GM19043 (cell line): ENCODE data around the gene RHBDL1.

Experiments used
- ATAC-seq: cut with Tn5 transposase; IDR thresholded peaks from one replicate; pipeline ENCODE4 v1.9.1; 2021; ENCODE audit warnings: low read depth; ENCODE audit not compliant: unreplicated experiment

RHBDL1 gene

DNA sequence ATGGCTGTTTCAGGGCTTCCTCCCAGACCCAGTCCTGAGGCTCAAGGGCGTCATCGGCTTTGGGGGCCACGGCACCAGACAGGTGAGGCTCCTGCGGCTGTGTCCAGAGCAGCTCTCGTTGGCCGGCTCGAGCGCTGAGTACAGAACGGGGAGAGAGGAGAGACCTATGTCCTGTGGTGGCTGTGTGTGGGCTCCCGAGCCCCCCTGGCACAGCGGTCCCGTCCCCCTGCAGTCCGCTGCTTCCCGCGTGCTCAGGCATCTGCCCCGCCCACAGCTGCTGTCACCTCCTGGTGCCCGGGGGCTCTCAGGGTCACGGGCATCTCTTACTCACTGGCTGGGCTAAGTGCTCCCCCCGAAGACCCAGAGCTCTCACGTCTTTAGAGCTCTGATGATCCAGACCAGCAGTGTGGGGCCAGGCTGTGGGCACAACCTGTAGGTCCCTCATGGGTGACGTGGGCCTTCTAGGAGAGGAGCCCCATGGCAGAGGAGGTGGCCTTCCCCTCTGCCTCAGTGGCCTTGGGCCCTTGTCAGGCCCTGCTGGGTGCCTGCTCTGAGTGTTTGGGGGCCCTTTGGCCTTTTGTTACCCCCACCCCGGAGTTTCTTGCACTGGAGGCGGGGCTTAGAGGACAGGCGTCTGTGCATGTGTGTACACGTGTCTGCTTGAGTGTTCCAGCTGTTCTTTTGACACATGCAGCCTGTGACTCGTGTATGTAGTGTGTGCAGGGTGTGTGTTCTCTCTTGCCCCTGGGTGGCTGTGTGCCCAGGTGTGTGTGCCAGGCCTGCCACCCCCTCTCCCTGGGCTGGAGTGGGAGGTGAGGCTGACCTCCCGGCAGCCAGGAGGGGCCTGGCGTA, 22.8 kb upstream of the RHBDL1 start:
- no peak for ATAC-seq

DNA sequence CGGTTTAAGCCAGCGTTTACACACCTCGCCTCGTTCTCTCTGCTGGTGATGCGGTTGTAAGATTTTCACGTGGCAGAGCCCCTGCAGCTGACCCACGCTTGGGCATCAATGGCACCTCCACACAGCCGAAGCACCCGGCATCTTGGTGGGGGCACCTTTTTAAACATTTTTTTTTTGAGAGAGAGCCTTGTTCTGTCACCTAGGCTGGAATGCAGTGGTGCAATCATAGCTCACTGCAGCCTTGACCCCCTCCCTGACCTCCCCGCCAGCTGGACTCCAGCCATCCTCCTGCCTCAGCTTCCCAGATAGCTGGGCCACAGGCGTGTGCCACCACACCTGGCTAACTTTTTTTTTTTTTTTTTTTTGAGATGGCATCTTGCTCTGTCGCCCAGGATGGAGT, 21.4 kb upstream of the RHBDL1 start:
- no peak for ATAC-seq

DNA sequence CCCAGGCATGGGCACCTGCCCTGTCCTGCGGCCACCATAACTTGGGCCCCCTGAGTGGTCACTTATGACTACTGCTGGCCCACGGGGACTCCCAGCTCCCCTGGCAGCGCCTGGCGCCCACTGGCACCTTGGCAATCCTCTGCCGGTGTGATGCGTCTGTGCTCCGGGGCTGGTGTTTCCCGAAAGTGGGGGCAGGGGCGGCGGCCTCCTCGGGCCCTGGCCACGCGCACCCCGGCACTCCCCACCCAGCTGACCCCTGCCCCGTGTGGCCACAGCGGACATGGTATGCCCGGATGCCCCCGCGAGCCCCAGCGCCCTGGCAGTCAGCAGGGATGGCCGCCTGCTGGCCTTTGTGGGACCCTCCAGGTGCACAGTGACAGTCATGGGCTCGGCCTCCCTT, 18.0 kb upstream of the RHBDL1 start:
- ATAC-seq: no peak

DNA sequence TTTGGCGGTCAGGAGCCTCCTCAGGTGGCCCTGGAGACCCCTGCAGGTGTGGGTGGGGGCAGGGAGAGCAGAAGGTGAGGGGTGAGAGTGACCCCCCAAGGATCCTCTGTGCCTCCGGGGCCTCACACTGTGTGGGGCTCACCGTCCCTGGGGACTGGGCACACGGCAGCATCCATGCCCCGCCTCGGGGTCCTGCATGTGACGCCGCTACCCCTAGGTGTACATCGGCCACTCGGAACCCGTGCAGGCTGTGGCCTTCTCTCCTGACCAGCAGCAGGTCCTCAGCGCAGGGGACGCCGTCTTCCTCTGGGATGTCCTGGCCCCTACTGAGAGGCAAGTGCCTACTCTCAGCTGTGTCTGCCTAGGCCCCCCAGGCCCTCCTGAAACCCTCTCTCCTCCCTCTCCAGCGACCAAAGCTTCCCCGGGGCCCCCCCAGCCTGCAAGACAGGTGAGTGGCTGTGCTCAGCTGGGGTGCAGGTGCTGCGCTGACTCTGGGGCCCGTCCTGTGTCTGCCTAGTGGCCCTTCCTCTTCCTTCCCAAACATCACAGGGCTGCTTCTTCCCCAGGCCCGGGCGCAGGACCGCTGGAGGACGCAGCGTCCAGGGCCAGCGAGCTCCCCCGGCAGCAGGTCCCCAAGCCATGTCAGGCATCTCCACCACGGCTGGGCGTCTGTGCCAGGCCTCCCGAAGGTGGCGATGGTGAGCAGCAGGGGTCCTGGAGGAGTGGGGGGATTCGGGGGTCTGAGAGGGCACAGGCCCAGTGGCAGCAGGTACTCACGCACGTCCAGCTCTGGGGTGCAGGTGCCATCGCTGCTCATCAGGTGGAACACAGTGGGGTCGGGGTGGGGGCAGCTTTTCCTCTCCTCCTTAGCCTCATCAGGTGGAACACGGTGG, 16.5 kb upstream of the RHBDL1 start:
- no peak for ATAC-seq

GRCh38 chr16:659618-660017, 15.9 kb upstream of the RHBDL1 start:
- no peak for ATAC-seq

DNA sequence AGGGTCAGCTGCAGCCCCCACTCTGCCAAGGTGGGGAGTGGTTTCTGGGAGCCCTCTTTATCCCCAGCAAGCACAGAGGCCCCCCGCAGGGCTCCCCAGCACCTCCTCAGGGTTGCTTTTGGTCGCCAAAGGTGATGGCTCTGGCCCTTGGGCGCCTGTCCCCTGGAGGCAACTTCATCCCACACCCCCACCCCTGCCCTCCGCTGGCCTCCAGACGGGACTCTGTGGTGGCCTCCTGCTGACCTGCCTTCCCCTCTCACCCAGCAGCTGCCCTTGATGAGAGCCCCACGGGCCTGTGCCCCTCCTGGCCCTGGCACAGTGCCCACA, 15.4 kb upstream of the RHBDL1 start:
- ATAC-seq: no peak

DNA sequence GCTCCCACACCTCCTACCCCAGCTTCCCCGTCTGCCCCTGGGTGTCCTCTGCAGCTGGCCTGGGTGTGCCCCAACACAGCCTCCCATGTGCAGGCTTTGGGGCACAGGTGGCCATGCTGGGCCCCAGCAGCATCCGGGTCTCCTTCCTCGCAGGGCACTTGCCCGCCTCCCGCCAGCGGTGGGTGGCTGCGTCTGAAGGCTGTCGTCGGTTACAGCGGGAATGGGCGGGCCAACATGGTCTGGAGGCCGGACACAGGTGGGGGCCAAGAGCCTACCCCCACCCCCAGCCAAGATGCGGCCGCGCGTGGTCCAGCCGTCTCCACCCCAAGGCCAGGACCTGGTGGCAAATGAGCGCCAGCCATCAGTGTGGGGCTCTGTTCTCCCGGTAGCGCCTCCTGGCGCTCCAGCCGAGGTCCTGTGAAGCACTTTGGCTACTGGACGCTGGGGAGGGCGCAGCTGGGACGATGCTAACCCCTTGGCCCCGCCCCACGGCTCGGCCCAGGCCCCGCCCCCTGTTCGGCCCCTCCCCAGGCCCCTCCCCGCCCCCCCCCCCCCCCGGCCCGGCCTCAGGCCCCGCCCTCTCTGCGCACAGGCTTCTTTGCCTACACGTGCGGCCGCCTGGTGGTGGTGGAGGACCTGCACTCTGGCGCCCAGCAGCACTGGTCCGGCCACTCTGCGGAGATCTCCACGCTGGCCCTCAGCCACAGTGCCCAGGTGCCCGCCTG, 14.8 kb upstream of the RHBDL1 start:
- peak; percentile 57 for ATAC-seq

- ATAC-seq: no peak
Observed at GRCh38 chr16:661184-661821, 14.2 kb upstream of the RHBDL1 start.

DNA sequence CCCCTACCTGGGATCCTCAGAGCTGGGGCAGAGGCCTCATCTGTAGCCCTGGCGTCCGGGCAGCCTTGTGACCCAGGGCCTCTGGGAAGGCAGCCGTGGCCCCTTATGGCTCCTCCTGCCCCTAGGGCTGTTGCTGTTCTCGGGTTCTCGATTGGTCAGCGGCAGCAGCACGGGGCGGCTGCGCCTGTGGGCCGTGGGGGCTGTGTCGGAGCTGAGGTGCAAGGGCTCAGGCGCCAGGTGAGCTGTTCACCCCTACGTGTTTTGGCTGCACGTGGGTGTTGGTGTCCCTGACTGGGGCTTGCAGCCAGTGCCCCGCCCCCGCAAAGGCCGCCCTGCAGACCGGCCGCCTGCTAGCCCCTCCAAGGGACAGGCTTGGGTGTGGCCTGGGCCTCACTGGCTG, 13.4 kb upstream of the RHBDL1 start:
- ATAC-seq: no peak

DNA sequence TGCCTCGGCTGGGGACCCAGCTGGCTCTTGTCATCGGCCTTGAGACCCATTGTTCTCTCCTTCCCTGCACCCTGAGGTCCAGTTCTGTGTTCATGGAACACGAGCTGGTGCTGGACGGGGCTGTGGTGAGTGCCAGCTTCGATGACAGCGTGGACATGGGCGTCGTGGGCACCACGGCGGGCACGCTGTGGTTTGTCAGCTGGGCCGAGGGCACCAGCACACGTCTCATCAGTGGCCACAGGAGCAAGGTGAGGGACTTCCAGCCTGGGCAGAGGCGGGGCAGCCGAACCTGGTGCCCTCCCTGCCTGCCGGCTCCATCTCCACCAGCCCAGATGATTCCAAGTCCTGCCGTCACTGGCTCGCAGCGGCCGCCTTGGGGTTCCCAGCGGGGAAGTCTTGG, 12.9 kb upstream of the RHBDL1 start:
- ATAC-seq: no peak

DNA sequence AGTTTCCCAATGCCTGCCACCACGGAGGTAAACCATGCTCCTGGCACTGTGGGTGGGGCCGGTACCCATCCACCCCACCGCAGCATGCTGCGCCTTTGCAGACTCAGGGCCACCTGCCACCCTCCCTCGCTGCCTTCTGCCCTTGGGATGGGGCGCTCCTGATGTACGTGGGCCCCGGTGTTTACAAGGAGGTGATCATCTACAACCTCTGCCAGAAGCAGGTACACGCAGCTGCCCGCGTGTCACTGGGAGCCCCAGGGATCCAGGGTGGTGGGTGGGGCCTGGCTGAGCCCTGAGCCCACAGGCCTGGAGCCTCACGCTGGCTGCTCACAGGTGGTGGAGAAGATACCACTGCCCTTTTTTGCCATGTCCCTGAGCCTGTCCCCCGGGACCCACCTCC, 8.9 kb upstream of the RHBDL1 start:
- no peak for ATAC-seq

- no peak for ATAC-seq
Observed at GRCh38 chr16:667113-667779, 8.2 kb upstream of the RHBDL1 start.

DNA sequence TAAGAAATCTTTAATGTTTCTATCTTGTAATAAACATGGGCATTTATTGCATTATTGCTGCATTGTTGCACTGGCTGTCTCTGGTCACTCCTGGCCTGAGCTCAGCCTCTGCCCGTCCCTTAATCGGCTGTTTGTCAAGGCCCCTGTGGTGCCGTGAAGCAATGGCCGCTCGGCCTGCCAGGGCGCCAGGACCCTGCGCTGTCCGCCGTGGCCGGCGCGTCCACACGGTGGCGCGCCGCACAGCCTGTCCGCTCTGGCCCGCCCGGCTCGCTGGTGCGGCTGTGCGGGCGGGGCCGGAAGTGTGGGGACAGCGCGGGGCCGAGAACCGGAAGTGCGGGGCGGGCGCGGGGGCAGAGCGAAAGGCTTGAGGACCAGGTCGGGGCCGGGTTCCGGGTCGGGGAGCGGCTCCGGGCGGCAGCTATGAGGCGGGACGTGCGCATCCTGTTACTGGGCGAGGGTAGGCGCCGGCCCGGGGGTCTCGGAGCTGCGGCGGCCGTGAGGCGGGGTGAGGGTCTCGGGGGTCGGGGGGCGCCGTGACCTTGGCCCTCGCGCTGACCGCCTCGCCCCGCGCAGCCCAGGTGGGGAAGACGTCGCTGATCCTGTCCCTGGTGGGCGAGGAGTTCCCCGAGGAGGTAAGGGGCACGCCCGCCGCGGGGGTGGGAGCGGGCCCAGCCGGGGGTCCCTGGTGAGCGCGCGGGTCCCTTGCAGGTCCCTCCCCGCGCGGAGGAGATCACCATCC, 7.5 kb upstream of the RHBDL1 start, which contains the start of gene RHOT2:
RHOT2 (plus strand) TSS at position 353 of the 739 bp plus-strand sequence; CDS start at position 421, 68 bp downstream.
- peak; percentile 91 for ATAC-seq

DNA sequence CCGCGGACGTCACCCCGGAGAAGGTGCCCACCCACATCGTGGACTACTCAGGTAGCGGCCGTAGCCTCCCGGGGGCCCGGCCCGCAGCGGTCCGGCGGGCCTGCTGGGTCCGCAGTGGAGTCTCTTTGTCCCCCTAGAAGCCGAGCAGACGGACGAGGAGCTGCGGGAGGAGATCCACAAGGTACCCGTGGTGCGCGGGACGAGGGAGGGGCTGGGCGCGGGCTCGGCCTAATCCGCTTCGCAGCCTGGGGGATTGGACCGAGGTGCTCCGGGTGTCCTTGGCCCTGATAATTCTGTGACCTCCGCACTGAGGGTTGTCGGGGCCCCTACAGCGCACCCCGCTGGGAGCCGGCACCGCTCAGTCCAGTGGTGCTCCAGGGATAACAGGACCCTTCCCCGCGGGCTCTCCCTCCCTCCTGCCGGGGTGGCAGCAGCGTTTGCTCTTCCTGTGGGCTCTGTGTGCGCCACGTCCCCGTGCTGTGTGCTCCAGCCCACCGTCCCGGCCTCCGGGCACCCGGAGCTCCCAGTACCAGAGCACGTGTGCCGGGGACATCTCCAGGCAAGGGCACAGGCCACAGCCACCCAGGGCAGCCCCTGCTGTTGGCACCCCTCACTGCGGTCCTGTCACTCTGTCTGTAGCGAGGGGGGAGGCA, 6.8 kb upstream of the RHBDL1 start:
- ATAC-seq: no peak

DNA sequence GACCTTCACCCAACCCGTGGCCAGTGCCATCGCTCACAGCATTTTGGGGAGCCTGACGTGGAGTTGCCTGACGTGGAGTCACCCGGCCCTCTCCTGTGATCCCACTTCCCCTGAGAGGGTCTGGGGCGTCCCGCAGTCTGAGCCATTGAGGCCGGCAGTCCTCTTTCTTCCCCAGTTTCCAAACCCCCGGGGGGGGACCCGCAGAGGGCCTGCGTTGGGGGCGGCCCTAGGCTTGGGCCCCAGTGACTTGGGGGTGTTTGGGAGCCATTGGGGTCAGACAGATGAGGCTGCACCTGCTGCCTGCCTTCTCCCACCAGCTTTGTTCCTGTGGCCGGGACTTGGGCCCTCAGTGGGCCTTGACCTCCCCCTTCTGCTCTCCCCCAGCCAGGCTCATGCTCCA, 5.8 kb upstream of the RHBDL1 start:
- ATAC-seq: no peak

DNA sequence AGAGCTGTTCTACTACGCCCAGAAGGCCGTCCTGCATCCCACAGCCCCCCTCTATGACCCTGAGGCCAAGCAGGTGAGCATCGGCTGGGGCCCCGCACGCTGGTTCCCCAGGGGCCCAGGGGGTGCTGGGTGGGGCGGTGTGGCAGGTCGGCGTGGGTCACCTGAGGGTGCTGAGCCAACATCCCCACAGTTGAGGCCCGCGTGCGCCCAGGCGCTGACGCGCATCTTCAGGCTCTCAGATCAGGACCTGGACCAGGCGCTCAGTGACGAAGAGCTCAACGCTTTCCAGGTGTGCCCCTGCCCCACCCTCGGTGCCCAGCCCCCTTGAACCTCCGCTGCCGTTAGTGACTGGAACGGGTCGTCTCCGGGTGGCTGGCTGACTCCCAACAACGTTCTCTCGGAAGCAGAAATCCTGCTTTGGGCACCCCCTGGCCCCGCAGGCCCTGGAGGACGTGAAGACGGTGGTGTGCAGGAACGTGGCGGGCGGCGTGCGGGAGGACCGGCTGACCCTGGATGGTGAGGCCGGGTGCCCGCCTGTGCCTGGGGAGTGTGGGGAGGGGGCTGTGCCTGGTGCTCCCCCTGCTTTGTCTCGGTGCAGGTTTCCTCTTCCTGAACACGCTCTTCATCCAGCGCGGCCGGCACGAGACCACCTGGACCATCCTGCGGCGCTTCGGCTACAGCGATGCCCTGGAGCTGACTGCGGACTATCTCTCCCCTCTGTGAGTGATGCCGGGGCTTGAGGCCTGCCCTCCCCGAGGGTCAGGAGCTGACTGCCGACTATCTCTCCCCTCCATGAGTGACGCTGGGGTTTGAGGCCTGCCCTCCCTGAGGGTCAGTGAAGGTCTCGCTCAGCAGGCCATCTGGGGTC, 4.8 kb upstream of the RHBDL1 start:
- no peak for ATAC-seq

- ATAC-seq: no peak
Observed at GRCh38 chr16:671353-672131, 3.9 kb upstream of the RHBDL1 start.
